GM10266 (cell line): ENCODE results near the gene RBMS1.

Experiments
- DNase-seq: peaks from one replicate; pipeline ENCODE4 v3.0.0; 2012; ENCODE audit errors: extremely low spot score
- CTCF ChIP-seq: IDR thresholded peaks from 2 replicates; pipeline ENCODE4 v1.5.1; 2012; ENCODE audit warnings: mild to moderate bottlenecking, low read depth; ENCODE audit not compliant: control insufficient read depth, insufficient read depth; ENCODE audit errors: missing control alignments

RBMS1 gene

GRCh38 chr2:160513120-160513519, 19.5 kb upstream of the RBMS1 start:
- DNase-seq = no peak
- TF ChIP-seq CTCF = no peak

DNA sequence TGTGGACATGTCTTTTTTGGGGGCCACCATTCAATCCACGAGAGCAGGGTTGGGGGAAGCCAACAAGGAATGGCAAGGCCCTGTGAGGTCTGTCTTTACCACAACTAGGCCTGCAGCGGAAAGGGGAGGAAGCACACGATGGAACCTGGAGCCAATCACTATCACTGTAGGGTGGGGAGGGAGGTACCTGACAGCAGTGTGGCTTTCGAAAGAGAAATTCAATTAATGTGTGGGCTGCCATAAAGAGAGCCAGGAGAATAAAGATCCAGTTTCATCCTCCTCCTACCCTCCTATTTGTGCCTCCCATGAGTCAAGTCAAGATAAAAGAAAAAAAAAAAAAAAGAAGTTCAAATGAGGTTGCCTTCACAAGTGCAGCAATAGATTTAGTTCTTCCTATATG, 18.9 kb upstream of the RBMS1 start:
- TF ChIP-seq CTCF = no peak
- DNase-seq = no peak

- no peak for TF ChIP-seq CTCF
- no peak for DNase-seq
Observed at GRCh38 chr2:160510617-160511016, 17.0 kb upstream of the RBMS1 start.

- no peak for TF ChIP-seq CTCF
- DNase-seq = no peak
Observed at GRCh38 chr2:160509016-160509415, 15.4 kb upstream of the RBMS1 start.

- no peak for DNase-seq
- no peak for TF ChIP-seq CTCF
Observed at GRCh38 chr2:160507464-160507863, 13.9 kb upstream of the RBMS1 start.

DNA sequence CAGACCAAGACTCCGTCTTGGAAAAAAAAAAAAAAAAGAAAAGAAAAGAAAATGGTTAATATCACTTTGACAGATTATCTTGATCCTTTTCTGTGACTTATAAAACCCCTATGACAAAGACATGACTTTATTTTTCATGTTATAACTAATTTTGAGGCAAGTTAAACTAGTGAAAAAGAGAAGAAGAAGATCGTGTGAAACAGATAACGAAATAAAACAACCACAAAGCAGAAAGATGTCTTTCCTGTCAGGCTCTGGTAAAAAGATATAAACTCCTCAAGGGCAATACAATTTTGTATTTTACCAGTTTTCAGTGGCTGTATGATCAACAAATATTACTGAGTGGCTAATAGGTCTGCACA, 13.4 kb upstream of the RBMS1 start:
- TF ChIP-seq CTCF = no peak
- DNase-seq = no peak

- no peak for DNase-seq
- TF ChIP-seq CTCF = no peak
Observed at GRCh38 chr2:160506371-160507045, 12.9 kb upstream of the RBMS1 start.
